ENCODE data around the gene XBP1. TPM values are rescaled to one million over a fixed set of nuclear protein-coding genes. Genes with fewer than 3 reads are reported as not detected.
"Not testable (repeated sequence)": the region's sequence is repeated elsewhere in the genome, so short reads cannot be mapped to it uniquely, and the experiment has no call there.

Gene XBP1
- total and polyA plus RNA-seq, 2 experiments from 2014 or later: 96.8 to 179 TPM

DNA sequence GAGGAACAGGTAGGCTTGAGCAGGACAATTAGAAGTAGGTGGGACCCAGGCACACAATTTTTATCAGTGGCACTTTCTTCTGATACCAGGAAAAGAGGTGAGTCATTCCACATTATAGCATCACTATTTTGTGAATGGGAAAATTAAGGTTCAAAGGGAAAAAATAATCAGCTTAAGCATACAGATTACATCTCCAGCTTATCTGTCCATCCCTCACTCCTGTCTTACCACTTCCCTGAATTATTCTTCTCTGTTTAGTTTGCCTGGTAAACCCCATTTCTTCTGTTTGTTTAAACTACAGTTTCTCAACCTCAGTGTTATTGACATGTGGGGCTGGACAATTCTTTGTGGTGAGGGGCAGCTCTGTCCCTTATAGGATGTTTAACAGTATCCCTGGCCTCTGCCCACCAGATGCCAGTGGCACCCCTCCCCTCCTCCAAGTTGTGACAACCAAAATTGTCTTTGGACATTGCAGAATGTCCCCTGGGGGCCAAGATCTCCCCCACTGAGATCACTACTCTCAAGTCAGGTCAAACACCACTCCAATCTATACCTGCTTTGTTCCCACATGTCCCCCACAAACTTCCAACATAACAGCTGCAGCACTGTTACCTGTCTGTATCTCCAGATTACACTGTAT, 8.5 kb upstream of the XBP1 start:
- H3K9me3 ChIP-seq (ENCODE audit: low read depth): no peaks in the 10 kb centered on the region
- H3K27me3 ChIP-seq: no peaks in the 10 kb centered on the region
- no peaks in the 10 kb centered on the region for H3K4me1 ChIP-seq (ENCODE audit: low read depth)
- no peak overlapping the region for H3K27ac ChIP-seq
- TF ChIP-seq, protein P1, sequence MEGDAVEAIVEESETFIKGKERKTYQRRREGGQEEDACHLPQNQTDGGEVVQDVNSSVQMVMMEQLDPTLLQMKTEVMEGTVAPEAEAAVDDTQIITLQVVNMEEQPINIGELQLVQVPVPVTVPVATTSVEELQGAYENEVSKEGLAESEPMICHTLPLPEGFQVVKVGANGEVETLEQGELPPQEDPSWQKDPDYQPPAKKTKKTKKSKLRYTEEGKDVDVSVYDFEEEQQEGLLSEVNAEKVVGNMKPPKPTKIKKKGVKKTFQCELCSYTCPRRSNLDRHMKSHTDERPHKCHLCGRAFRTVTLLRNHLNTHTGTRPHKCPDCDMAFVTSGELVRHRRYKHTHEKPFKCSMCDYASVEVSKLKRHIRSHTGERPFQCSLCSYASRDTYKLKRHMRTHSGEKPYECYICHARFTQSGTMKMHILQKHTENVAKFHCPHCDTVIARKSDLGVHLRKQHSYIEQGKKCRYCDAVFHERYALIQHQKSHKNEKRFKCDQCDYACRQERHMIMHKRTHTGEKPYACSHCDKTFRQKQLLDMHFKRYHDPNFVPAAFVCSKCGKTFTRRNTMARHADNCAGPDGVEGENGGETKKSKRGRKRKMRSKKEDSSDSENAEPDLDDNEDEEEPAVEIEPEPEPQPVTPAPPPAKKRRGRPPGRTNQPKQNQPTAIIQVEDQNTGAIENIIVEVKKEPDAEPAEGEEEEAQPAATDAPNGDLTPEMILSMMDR (IDR thresholded peaks at IDR 0.05; ENCODE audit: low read depth, low read length): no peak
- H3K36me3 ChIP-seq: no peaks in the 10 kb centered on the region
- DNase-seq (ENCODE audit: low read depth in 1 of 2, low spot score in 1 of 2): no peak
- H3K4me3 ChIP-seq: no peak overlapping the region

- not testable (repeated sequence) for H3K27me3 ChIP-seq; H3K27ac ChIP-seq; DNase-seq (ENCODE audit: low read depth in 1 of 2, low spot score in 1 of 2); H3K4me3 ChIP-seq; H3K4me1 ChIP-seq (ENCODE audit: low read depth); H3K36me3 ChIP-seq; H3K9me3 ChIP-seq (ENCODE audit: low read depth)
Observed at GRCh38 chr22:28805426-28805825, 5.1 kb upstream of the XBP1 start.

- DNase-seq (ENCODE audit: low read depth in 1 of 2, low spot score in 1 of 2): no peak
- no peaks in the 10 kb centered on the region for H3K27me3 ChIP-seq
- peaks cover 3% of the 10 kb centered on the region for H3K36me3 ChIP-seq
- H3K4me3 ChIP-seq: no peak overlapping the region
- H3K27ac ChIP-seq: no peak overlapping the region
- no peaks in the 10 kb centered on the region for H3K4me1 ChIP-seq (ENCODE audit: low read depth)
- TF ChIP-seq, protein P1 (IDR thresholded peaks at IDR 0.05; ENCODE audit: low read depth, low read length): no peak
- H3K9me3 ChIP-seq (ENCODE audit: low read depth): no peaks in the 10 kb centered on the region
Observed at GRCh38 chr22:28802595-28803123, 2.3 kb upstream of the XBP1 start.

- H3K4me1 ChIP-seq (ENCODE audit: low read depth): no peaks in the 10 kb centered on the region
- no peak for DNase-seq (ENCODE audit: low read depth in 1 of 2, low spot score in 1 of 2)
- H3K27ac ChIP-seq: no peak overlapping the region
- TF ChIP-seq, protein P1 (IDR thresholded peaks at IDR 0.05; ENCODE audit: low read depth, low read length): no peak
- H3K9me3 ChIP-seq (ENCODE audit: low read depth): no peaks in the 10 kb centered on the region
- H3K36me3 ChIP-seq: peaks cover 9% of the 10 kb centered on the region
- no peak overlapping the region for H3K4me3 ChIP-seq
- no peaks in the 10 kb centered on the region for H3K27me3 ChIP-seq
Observed at GRCh38 chr22:28801845-28802594, 1.7 kb upstream of the XBP1 start.

GRCh38 chr22:28799606-28800307, 612 bp downstream of the XBP1 start:
- Histone ChIP-seq H3K9me3 (ENCODE audit: low read depth) (no peaks in the 10 kb centered on the region), H3K4me1 (ENCODE audit: low read depth) (no peaks in the 10 kb centered on the region), H3K27me3 (no peaks in the 10 kb centered on the region), H3K27ac (peak overlapping the region; percentile 99), H3K36me3 (peaks cover 32% of the 10 kb centered on the region), H3K4me3 (peak overlapping the region; percentile 81)
- peak; percentile 73 for DNase-seq (ENCODE audit: low read depth in 1 of 2, low spot score in 1 of 2)
- TF ChIP-seq, protein P1 (IDR thresholded peaks at IDR 0.05; ENCODE audit: low read depth, low read length): no peak

All from cardiac muscle cell (in vitro differentiated cells and primary cell).